SK-N-MC (cell line): Measurements from ENCODE around the gene HASPIN.

Experiments used
- EZH2 ChIP-seq: fragments of 200-600 bp; sonication (generic); IDR thresholded peaks from one replicate; pipeline ENCODE4 v1.6.1; 2017; ENCODE audit warnings: antibody characterized with exemption
- POLR2AphosphoS5 ChIP-seq: IDR thresholded peaks from 2 replicates; pipeline ENCODE4 v1.6.1; 2012; ENCODE audit warnings: mild to moderate bottlenecking, low read depth, low read length, borderline replicate concordance

DNA sequence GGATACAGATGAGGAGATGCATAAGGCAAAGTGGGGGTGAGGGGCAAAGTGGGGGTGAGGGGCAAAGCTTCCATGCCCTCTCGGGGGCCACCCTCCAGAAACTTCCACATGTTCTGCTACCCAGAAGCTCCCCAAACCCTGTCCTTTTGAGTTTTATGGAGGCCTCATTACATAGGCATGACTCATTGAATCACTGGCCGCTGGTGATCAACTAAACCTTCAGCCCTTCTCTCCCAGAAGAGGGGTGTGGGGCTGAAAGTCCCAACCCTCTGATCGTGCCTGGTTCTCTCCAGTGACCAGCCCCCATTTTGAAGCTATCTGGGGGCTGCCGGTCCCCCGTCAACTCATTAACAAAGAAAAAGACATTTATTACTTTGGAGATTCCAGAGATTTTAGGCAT is 49.8 kb downstream of the HASPIN start:
- no peak for TF ChIP-seq POLR2AphosphoS5
- no peak for TF ChIP-seq EZH2
